Measurements from ENCODE around the gene ME2.
"Not testable (repeated sequence)": the region's sequence is repeated elsewhere in the genome, so short reads cannot be mapped to it uniquely, and the experiment has no call there.

Gene ME2

GRCh38 chr18:50832754-50833153 is 46.2 kb upstream of the ME2 start:
- no peaks in the 10 kb centered on the region for H3K27me3 ChIP-seq (ENCODE audit: control insufficient read depth, low read length)
- peak overlapping the region; percentile 15; the same call in 1 of the 2 replicates for H3K4me2 ChIP-seq (ENCODE audit: low read length)
- no peaks in the 10 kb centered on the region for H3K36me3 ChIP-seq (ENCODE audit: control insufficient read depth, low read length)
- peaks cover 34% of the 10 kb centered on the region for H3K4me1 ChIP-seq (ENCODE audit: control insufficient read depth, low read length)
- H3K9me3 ChIP-seq (ENCODE audit: control insufficient read depth, insufficient read depth, low read length) = no peaks in the 10 kb centered on the region
- no peak overlapping the region for H3K4me3 ChIP-seq (ENCODE audit: low read length)
- no peaks in the 10 kb centered on the region for H3F3A ChIP-seq (ENCODE audit: control insufficient read depth, insufficient read depth)
- no peak for TF ChIP-seq EZH2phosphoT487 (IDR thresholded peaks at IDR 0.05; ENCODE audit: borderline replicate concordance, low read length)
- TF ChIP-seq, protein P1, sequence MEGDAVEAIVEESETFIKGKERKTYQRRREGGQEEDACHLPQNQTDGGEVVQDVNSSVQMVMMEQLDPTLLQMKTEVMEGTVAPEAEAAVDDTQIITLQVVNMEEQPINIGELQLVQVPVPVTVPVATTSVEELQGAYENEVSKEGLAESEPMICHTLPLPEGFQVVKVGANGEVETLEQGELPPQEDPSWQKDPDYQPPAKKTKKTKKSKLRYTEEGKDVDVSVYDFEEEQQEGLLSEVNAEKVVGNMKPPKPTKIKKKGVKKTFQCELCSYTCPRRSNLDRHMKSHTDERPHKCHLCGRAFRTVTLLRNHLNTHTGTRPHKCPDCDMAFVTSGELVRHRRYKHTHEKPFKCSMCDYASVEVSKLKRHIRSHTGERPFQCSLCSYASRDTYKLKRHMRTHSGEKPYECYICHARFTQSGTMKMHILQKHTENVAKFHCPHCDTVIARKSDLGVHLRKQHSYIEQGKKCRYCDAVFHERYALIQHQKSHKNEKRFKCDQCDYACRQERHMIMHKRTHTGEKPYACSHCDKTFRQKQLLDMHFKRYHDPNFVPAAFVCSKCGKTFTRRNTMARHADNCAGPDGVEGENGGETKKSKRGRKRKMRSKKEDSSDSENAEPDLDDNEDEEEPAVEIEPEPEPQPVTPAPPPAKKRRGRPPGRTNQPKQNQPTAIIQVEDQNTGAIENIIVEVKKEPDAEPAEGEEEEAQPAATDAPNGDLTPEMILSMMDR (IDR thresholded peaks at IDR 0.05; ENCODE audit: low read depth, low read length, poor library complexity, severe bottlenecking) = no peak
- H3K9me2 ChIP-seq (replicated peaks; ENCODE audit: control insufficient read depth, low read length) = no peaks in the 10 kb centered on the region
- H4K20me1 ChIP-seq (ENCODE audit: control insufficient read depth, insufficient read depth, low read depth, low read length) = no peaks in the 10 kb centered on the region
- no peak overlapping the region for H3K27ac ChIP-seq (ENCODE audit: low read depth, low read length)
- no peaks in the 10 kb centered on the region for H3K79me2 ChIP-seq (ENCODE audit: control insufficient read depth, low read length)

GRCh38 chr18:50833496-50833895 is 45.4 kb upstream of the ME2 start:
- H3K36me3 ChIP-seq (ENCODE audit: control insufficient read depth, low read length); H3K4me3 ChIP-seq (ENCODE audit: low read length); H3K79me2 ChIP-seq (ENCODE audit: control insufficient read depth, low read length); H3K4me2 ChIP-seq (ENCODE audit: low read length); H3K27ac ChIP-seq (ENCODE audit: low read depth, low read length); H3K9me3 ChIP-seq (ENCODE audit: control insufficient read depth, insufficient read depth, low read length); H3F3A ChIP-seq (ENCODE audit: control insufficient read depth, insufficient read depth); H3K9me2 ChIP-seq (replicated peaks; ENCODE audit: control insufficient read depth, low read length); H4K20me1 ChIP-seq (ENCODE audit: control insufficient read depth, insufficient read depth, low read depth, low read length); H3K27me3 ChIP-seq (ENCODE audit: control insufficient read depth, low read length): not testable (repeated sequence)
- H3K4me1 ChIP-seq (ENCODE audit: control insufficient read depth, low read length) = peaks cover 34% of the 10 kb centered on the region

DNA sequence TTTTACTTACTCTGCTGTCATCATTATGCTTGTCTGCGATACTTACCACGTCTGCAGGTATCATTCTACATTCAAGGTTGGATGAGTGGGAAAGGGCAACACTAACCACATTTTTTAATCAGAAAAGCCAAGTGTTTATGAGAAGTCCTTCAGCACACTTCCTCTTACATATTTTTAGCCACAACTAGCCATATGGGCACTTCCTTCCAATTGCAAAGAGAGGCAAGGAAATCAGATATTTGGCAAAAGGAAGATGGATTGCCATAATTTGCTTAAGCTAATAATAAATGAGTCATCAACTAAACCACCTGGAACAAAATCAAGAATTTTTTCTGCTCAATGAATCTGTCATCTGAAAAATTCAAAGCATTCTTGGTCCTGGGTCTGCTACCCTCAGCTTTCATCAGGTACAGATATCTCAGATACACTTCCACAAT is 42.4 kb upstream of the ME2 start:
- no peaks in the 10 kb centered on the region for H4K20me1 ChIP-seq (ENCODE audit: control insufficient read depth, insufficient read depth, low read depth, low read length)
- H3K36me3 ChIP-seq (ENCODE audit: control insufficient read depth, low read length) = no peaks in the 10 kb centered on the region
- TF ChIP-seq, protein P1 (IDR thresholded peaks at IDR 0.05; ENCODE audit: low read depth, low read length, poor library complexity, severe bottlenecking) = no peak
- TF ChIP-seq EZH2phosphoT487 (IDR thresholded peaks at IDR 0.05; ENCODE audit: borderline replicate concordance, low read length) = no peak
- H3K9me2 ChIP-seq (replicated peaks; ENCODE audit: control insufficient read depth, low read length) = no peaks in the 10 kb centered on the region
- no peaks in the 10 kb centered on the region for H3F3A ChIP-seq (ENCODE audit: control insufficient read depth, insufficient read depth)
- H3K9me3 ChIP-seq (ENCODE audit: control insufficient read depth, insufficient read depth, low read length) = no peaks in the 10 kb centered on the region
- H3K4me2 ChIP-seq (ENCODE audit: low read length) = peak overlapping the region; percentile 51
- H3K4me1 ChIP-seq (ENCODE audit: control insufficient read depth, low read length) = peaks cover 25% of the 10 kb centered on the region
- H3K27ac ChIP-seq (ENCODE audit: low read depth, low read length) = 0 out of 2 replicates have a peak overlapping the region, but pooled peaks have one; percentile 7
- H3K79me2 ChIP-seq (ENCODE audit: control insufficient read depth, low read length) = no peaks in the 10 kb centered on the region
- no peaks in the 10 kb centered on the region for H3K27me3 ChIP-seq (ENCODE audit: control insufficient read depth, low read length)
- peak overlapping the region; percentile 23 for H3K4me3 ChIP-seq (ENCODE audit: low read length)

GRCh38 chr18:50839341-50839740 is 39.6 kb upstream of the ME2 start:
- Histone ChIP-seq H3F3A (ENCODE audit: control insufficient read depth, insufficient read depth) (no peaks in the 10 kb centered on the region), H3K79me2 (ENCODE audit: control insufficient read depth, low read length) (no peaks in the 10 kb centered on the region), H3K9me3 (ENCODE audit: control insufficient read depth, insufficient read depth, low read length) (no peaks in the 10 kb centered on the region), H3K4me2 (ENCODE audit: low read length) (no peak overlapping the region), H3K9me2 (replicated peaks; ENCODE audit: control insufficient read depth, low read length) (no peaks in the 10 kb centered on the region), H3K4me3 (ENCODE audit: low read length) (no peak overlapping the region), H3K4me1 (ENCODE audit: control insufficient read depth, low read length) (peaks cover 15% of the 10 kb centered on the region), H3K27ac (ENCODE audit: low read depth, low read length) (no peak overlapping the region), H3K27me3 (ENCODE audit: control insufficient read depth, low read length) (no peaks in the 10 kb centered on the region), H3K36me3 (ENCODE audit: control insufficient read depth, low read length) (no peaks in the 10 kb centered on the region), H4K20me1 (ENCODE audit: control insufficient read depth, insufficient read depth, low read depth, low read length) (no peaks in the 10 kb centered on the region)
- TF ChIP-seq, protein P1 (IDR thresholded peaks at IDR 0.05; ENCODE audit: low read depth, low read length, poor library complexity, severe bottlenecking) = no peak
